DMS 273 (cell line): ENCODE results near the gene TXNRD2.

Experiments
- DNase-seq: peaks from one replicate; lab custom pipeline; 2025; ENCODE audit not compliant: unreplicated experiment; lab: John Stamatoyannopoulos, UW

The TXNRD2 gene

GRCh38 chr22:19980766-19981165 is 39.1 kb upstream of the TXNRD2 start:
- DNase-seq, result no peak

- no peak for DNase-seq
These were observed 38.3 kb upstream of the TXNRD2 start for GRCh38 chr22:19979712-19980493.

GRCh38 chr22:19978748-19979147 is 37.1 kb upstream of the TXNRD2 start:
- no peak for DNase-seq

GRCh38 chr22:19977296-19978243 is 36.0 kb upstream of the TXNRD2 start:
- DNase-seq, result no peak

GRCh38 chr22:19976671-19977070 is 35.1 kb upstream of the TXNRD2 start:
- DNase-seq, result no peak

- DNase-seq, result no peak
These were observed 34.1 kb upstream of the TXNRD2 start for GRCh38 chr22:19975707-19976035.

GRCh38 chr22:19974935-19975706 is 33.5 kb upstream of the TXNRD2 start:
- DNase-seq, result peak; percentile 73

GRCh38 chr22:19974268-19974861 is 32.7 kb upstream of the TXNRD2 start:
- peak; percentile 94 for DNase-seq

GRCh38 chr22:19973551-19974267 is 32.1 kb upstream of the TXNRD2 start:
- no peak for DNase-seq

GRCh38 chr22:19972652-19973550 is 31.3 kb upstream of the TXNRD2 start:
- DNase-seq, result no peak

- DNase-seq, result no peak
These were observed 30.6 kb upstream of the TXNRD2 start for GRCh38 chr22:19972251-19972650.

- DNase-seq, result no peak
These were observed 29.9 kb upstream of the TXNRD2 start for GRCh38 chr22:19971276-19972124.

- DNase-seq, result peak; percentile 76
These were observed 29.1 kb upstream of the TXNRD2 start for GRCh38 chr22:19970479-19971275.

GRCh38 chr22:19970031-19970478 is 28.4 kb upstream of the TXNRD2 start:
- no peak for DNase-seq

- DNase-seq, result no peak
These were observed 27.7 kb upstream of the TXNRD2 start for GRCh38 chr22:19969141-19969928.

GRCh38 chr22:19968450-19968891 is 26.9 kb upstream of the TXNRD2 start:
- DNase-seq, result no peak
